ENCODE data around the gene MAGI1. TPM values are rescaled to one million over a fixed set of nuclear protein-coding genes. Genes with fewer than 3 reads are reported as not detected.

MAGI1 gene
- total RNA-seq, 1 donor from 2014 or later: 47.1 TPM

GRCh38 chr3:65716071-65716751 lies 322.5 kb downstream of the MAGI1 start:
- H3K27me3 ChIP-seq: no peaks in the 10 kb centered on the region
- intact Hi-C loops (cut with DNase I): no loop called here
- H3K4me3 ChIP-seq: no peak overlapping the region
- H3K27ac ChIP-seq: no peak overlapping the region
- H3K4me1 ChIP-seq: no peaks in the 10 kb centered on the region
- no peak for DNase-seq (ENCODE audit: extremely low spot score in 2 of 2)
- no peak for TF ChIP-seq POLR2AphosphoS5 (IDR thresholded peaks at IDR 0.05; ENCODE audit: insufficient read depth in 1 of 2, low read depth in 1 of 2)
- no peak for TF ChIP-seq CTCF (IDR thresholded peaks at IDR 0.05)
- no peak for TF ChIP-seq POLR2A (IDR thresholded peaks at IDR 0.05)
- H3K36me3 ChIP-seq: no peaks in the 10 kb centered on the region
- H3K9me3 ChIP-seq: no peaks in the 10 kb centered on the region

- Histone ChIP-seq H3K4me1 (no peaks in the 10 kb centered on the region), H3K27me3 (no peaks in the 10 kb centered on the region), H3K27ac (no peak overlapping the region), H3K36me3 (no peaks in the 10 kb centered on the region), H3K9me3 (no peaks in the 10 kb centered on the region), H3K4me3 (no peak overlapping the region)
- TF ChIP-seq CTCF (IDR thresholded peaks at IDR 0.05) (no peak), POLR2AphosphoS5 (IDR thresholded peaks at IDR 0.05; ENCODE audit: insufficient read depth in 1 of 2, low read depth in 1 of 2) (no peak), POLR2A (IDR thresholded peaks at IDR 0.05) (no peak)
- intact Hi-C loops (cut with DNase I): no loop called here
- DNase-seq (ENCODE audit: extremely low spot score in 2 of 2): no peak
Measured at GRCh38 chr3:65714134-65714533, 324.6 kb downstream of the MAGI1 start.

- no peaks in the 10 kb centered on the region for H3K9me3 ChIP-seq
- no peaks in the 10 kb centered on the region for H3K36me3 ChIP-seq
- no peak overlapping the region for H3K4me3 ChIP-seq
- H3K4me1 ChIP-seq: no peaks in the 10 kb centered on the region
- DNase-seq (ENCODE audit: extremely low spot score in 2 of 2): no peak
- no peak overlapping the region for H3K27ac ChIP-seq
- no peaks in the 10 kb centered on the region for H3K27me3 ChIP-seq
- no peak for TF ChIP-seq CTCF (IDR thresholded peaks at IDR 0.05)
- no peak for TF ChIP-seq POLR2AphosphoS5 (IDR thresholded peaks at IDR 0.05; ENCODE audit: insufficient read depth in 1 of 2, low read depth in 1 of 2)
- TF ChIP-seq POLR2A (IDR thresholded peaks at IDR 0.05): no peak
- intact Hi-C loops (cut with DNase I): no loop called here
Measured at GRCh38 chr3:65713016-65713415, 325.7 kb downstream of the MAGI1 start.

- H3K4me3 ChIP-seq: no peak overlapping the region
- no peaks in the 10 kb centered on the region for H3K4me1 ChIP-seq
- no peaks in the 10 kb centered on the region for H3K27me3 ChIP-seq
- DNase-seq (ENCODE audit: extremely low spot score in 2 of 2): no peak
- H3K9me3 ChIP-seq: no peaks in the 10 kb centered on the region
- H3K36me3 ChIP-seq: no peaks in the 10 kb centered on the region
- TF ChIP-seq POLR2A (IDR thresholded peaks at IDR 0.05): no peak
- no peak for TF ChIP-seq POLR2AphosphoS5 (IDR thresholded peaks at IDR 0.05; ENCODE audit: insufficient read depth in 1 of 2, low read depth in 1 of 2)
- TF ChIP-seq CTCF (IDR thresholded peaks at IDR 0.05): no peak
- intact Hi-C loops (cut with DNase I): no loop called here
- no peak overlapping the region for H3K27ac ChIP-seq
Measured at GRCh38 chr3:65712140-65712539, 326.6 kb downstream of the MAGI1 start.

- no peaks in the 10 kb centered on the region for H3K27me3 ChIP-seq
- H3K4me1 ChIP-seq: no peaks in the 10 kb centered on the region
- H3K9me3 ChIP-seq: no peaks in the 10 kb centered on the region
- TF ChIP-seq CTCF (IDR thresholded peaks at IDR 0.05): no peak
- TF ChIP-seq POLR2A (IDR thresholded peaks at IDR 0.05): no peak
- TF ChIP-seq POLR2AphosphoS5 (IDR thresholded peaks at IDR 0.05; ENCODE audit: insufficient read depth in 1 of 2, low read depth in 1 of 2): no peak
- intact Hi-C loops (cut with DNase I): no loop called here
- H3K4me3 ChIP-seq: no peak overlapping the region
- no peaks in the 10 kb centered on the region for H3K36me3 ChIP-seq
- DNase-seq (ENCODE audit: extremely low spot score in 2 of 2): no peak
- no peak overlapping the region for H3K27ac ChIP-seq
Measured at GRCh38 chr3:65706776-65707568, 331.7 kb downstream of the MAGI1 start.

All from vagina (tissue), 2 donors.